IPS-18a (cell line): Measurements from ENCODE around the gene USP47.

Source experiments
- H3K27ac ChIP-seq: one replicate; pipeline ENCODE4 v1.5.1; 2013; ENCODE audit warnings: low read length
- H3K27me3 ChIP-seq: one replicate; pipeline ENCODE4 v1.6.1; 2013; ENCODE audit warnings: mild to moderate bottlenecking, low read length; ENCODE audit not compliant: control insufficient read depth, insufficient read depth
- H3K36me3 ChIP-seq: one replicate; pipeline ENCODE4 v1.6.1; 2013; ENCODE audit warnings: low read depth, low read length; ENCODE audit not compliant: control insufficient read depth
- H3K4me1 ChIP-seq: one replicate; pipeline ENCODE4 v1.6.1; 2013; ENCODE audit warnings: low read depth, low read length; ENCODE audit not compliant: control insufficient read depth
- H3K4me3 ChIP-seq: one replicate; pipeline ENCODE4 v1.5.1; 2013; ENCODE audit warnings: low read length
- H3K9ac ChIP-seq: one replicate; pipeline ENCODE4 v1.6.1; 2013; ENCODE audit warnings: mild to moderate bottlenecking, low read length, moderate library complexity
- H3K9me3 ChIP-seq: one replicate; pipeline ENCODE4 v1.6.1; 2013; ENCODE audit warnings: low read depth, low read length; ENCODE audit not compliant: control insufficient read depth

USP47 gene

DNA sequence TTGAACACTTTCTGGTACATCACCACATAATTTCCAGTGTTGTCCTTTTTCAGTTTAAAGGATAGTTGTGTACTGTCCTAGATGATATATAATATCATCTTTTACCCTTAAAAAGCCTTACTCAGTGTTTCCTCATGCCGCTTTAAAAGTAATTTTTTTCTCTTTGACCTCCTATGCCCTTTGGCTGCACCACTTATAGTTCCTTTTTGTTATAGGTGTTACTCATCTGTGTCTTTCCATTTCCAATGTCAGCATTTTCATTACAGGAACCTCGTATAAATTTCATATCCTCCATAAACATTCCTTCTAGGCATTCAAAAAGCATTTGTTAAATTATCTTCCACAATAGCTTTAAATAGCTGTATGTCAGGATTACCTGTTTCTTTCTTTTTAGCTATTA lies 40.8 kb downstream of the USP47 start:
- H3K27me3 ChIP-seq = no peaks in the 10 kb centered on the region
- H3K4me3 ChIP-seq = no peak overlapping the region
- no peak overlapping the region for H3K27ac ChIP-seq
- H3K4me1 ChIP-seq = no peaks in the 10 kb centered on the region
- H3K9me3 ChIP-seq = no peaks in the 10 kb centered on the region
- no peak overlapping the region for H3K9ac ChIP-seq
- H3K36me3 ChIP-seq = peaks cover 23% of the 10 kb centered on the region

DNA sequence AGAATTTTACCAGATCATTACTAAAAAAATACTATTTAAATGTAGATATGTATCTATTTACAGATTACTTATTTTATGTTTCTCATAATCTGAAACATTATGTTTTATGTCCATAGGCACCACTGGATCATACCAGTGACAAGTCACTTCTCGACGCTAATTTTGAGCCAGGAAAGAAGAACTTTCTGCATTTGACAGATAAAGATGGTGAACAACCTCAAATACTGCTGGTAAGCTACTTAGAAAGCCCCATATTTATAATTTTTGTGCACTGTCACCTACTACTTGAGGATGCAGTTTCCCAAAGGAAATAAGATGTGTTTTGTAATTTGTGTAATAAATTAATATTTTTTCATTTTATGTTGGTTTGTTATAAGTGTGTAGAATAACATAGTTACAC lies 42.6 kb downstream of the USP47 start:
- peaks cover 33% of the 10 kb centered on the region for H3K36me3 ChIP-seq
- H3K4me3 ChIP-seq = no peak overlapping the region
- no peaks in the 10 kb centered on the region for H3K9me3 ChIP-seq
- no peaks in the 10 kb centered on the region for H3K27me3 ChIP-seq
- H3K9ac ChIP-seq = no peak overlapping the region
- H3K4me1 ChIP-seq = no peaks in the 10 kb centered on the region
- no peak overlapping the region for H3K27ac ChIP-seq

DNA sequence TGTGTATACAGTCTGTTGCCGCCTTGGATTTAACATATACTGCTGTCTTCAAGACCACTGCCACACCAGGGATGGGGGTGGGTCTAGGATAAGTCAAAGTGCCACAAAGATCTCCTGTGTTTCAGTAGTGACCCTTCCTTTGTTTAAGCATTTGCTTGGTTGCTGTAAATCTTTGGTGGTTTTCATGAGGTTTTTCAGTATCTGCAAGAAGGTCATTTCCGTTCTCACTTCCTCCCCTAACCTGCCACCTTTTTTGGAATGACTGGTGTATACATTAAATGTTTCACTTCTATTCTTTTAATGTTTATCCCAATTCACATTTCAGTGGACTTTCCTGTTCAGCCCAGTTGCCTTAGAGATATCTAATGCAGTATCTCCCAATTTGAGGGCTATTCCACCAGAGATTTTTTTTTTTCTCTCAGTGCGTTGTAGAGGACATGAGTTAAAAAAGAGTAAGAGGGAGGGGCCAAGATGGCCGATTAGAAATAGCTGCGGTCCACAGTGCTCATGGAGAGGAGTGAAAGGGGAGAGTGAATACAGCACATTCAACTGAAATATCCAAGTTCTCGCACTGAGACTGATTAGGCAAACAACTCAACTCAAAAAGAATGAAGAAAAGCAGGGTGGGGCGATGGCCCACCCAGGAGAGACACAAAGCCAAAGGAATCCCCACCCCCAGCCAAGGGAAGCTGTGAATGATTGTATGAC lies 43.2 kb downstream of the USP47 start:
- no peak overlapping the region for H3K9ac ChIP-seq
- no peaks in the 10 kb centered on the region for H3K4me1 ChIP-seq
- H3K27ac ChIP-seq = no peak overlapping the region
- no peak overlapping the region for H3K4me3 ChIP-seq
- no peaks in the 10 kb centered on the region for H3K9me3 ChIP-seq
- H3K27me3 ChIP-seq = no peaks in the 10 kb centered on the region
- H3K36me3 ChIP-seq = peaks cover 33% of the 10 kb centered on the region

DNA sequence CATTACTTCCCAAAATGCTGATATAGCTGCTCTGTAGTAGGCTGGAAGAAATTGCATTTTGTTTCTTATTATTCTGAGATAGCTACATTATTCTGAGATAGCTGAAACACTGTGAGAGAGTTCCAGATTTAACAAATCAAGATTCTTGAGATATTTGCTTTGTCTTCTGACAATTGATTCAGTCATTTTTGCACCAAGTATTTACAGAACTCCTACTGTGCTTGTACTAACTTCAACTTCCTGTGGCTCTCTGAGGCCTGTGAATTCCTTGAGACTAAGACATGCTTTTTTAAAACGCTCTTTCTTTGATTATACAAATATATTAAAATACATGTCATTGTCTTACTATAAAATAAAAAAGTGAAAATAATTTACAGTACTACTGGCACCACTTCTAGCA lies 52.7 kb downstream of the USP47 start:
- H3K9me3 ChIP-seq = no peaks in the 10 kb centered on the region
- H3K27ac ChIP-seq = no peak overlapping the region
- H3K9ac ChIP-seq = no peak overlapping the region
- H3K4me1 ChIP-seq = no peaks in the 10 kb centered on the region
- H3K27me3 ChIP-seq = no peaks in the 10 kb centered on the region
- no peak overlapping the region for H3K4me3 ChIP-seq
- H3K36me3 ChIP-seq = peaks cover 8% of the 10 kb centered on the region

DNA sequence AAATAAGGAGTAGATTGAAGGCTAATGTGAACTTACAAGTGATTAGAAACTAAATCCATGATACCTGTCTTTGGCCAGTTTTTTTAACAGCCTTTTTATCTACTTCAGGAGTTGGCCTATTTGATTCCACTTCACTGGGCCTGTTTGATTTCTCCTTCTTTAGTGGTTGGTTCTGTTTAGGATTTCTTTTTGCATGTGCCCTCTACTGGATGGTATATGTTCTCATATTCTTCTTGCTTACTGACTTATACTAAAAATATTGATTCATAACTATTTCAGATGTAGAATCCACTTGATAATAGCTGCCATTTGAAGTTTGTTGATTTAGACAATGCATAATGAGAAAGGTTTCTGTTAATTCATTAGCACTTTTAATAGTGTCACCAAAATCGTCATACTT lies 53.9 kb downstream of the USP47 start:
- Histone ChIP-seq H3K9me3 (no peaks in the 10 kb centered on the region), H3K36me3 (peaks cover 3% of the 10 kb centered on the region), H3K27me3 (no peaks in the 10 kb centered on the region), H3K4me3 (no peak overlapping the region), H3K9ac (no peak overlapping the region), H3K4me1 (no peaks in the 10 kb centered on the region), H3K27ac (no peak overlapping the region)

DNA sequence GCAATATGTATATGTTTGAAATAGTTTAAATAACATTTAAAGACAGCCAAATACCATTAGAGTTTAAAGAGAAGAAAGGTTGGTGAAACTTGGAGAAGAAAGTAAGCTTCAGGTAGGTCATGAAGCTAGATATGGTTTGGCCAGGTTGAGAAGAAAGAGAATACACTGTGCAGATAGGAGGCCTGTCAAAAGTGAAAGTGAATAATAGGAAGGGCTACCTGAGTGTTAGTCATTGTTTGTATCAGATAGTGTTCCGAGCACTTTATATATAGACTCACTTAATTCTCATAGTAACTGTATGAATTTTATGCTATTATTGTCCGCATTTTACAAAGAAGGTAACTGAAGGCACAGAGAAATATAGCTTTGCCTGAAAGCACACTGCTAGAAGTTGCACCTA lies 56.9 kb downstream of the USP47 start:
- H3K4me1 ChIP-seq = no peaks in the 10 kb centered on the region
- H3K36me3 ChIP-seq = peaks cover 10% of the 10 kb centered on the region

DNA sequence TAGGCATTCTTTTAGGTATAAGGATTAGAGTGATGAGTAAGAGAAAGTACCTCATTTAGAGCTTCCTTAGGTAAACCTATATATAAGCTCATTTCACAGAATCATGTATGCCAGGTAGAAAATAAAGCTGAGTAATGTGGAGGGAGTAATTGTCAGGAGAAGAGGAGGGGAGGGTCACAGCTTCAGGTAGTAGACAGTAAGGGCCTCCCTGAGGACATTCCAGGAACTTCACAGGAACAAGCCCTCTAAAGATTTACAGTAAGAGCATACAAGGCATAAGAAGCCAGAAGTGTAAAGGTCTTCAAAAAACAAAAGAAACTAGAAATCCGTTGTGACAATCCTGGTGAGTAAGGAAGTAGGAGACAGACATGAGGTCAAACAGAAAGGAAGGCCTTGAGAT lies 57.6 kb downstream of the USP47 start:
- no peaks in the 10 kb centered on the region for H3K4me1 ChIP-seq
- no peak overlapping the region for H3K4me3 ChIP-seq
- no peak overlapping the region for H3K9ac ChIP-seq
- no peaks in the 10 kb centered on the region for H3K27me3 ChIP-seq
- no peak overlapping the region for H3K27ac ChIP-seq
- H3K36me3 ChIP-seq = peaks cover 10% of the 10 kb centered on the region
- no peaks in the 10 kb centered on the region for H3K9me3 ChIP-seq

More for the DNA sequence above, 56.9 kb downstream of the USP47 start:
- no peak overlapping the region for H3K9ac ChIP-seq
- no peak overlapping the region for H3K27ac ChIP-seq
- H3K4me3 ChIP-seq = no peak overlapping the region
- H3K27me3 ChIP-seq = no peaks in the 10 kb centered on the region
- H3K9me3 ChIP-seq = no peaks in the 10 kb centered on the region

DNA sequence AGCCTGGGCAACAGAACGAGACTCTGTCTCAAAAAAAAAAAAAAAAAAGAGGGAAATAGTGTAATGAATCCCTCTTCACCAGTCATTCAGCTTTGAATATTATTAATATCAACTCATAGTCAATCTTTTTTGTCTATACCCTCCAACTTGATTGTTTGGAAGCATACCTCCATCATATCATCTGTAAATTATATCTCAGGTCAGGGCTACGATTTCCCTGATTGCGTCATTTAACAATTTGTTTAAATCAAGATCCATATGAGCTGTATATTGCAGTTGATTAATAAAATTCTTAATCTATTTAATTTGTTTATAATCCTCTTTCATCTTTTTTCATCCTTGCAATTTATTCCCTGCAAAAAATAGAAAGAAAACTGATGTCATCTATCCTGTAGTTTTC lies 60.2 kb downstream of the USP47 start:
- Histone ChIP-seq H3K27ac (no peak overlapping the region), H3K9ac (no peak overlapping the region), H3K36me3 (peaks cover 13% of the 10 kb centered on the region), H3K27me3 (no peaks in the 10 kb centered on the region), H3K4me1 (no peaks in the 10 kb centered on the region), H3K4me3 (no peak overlapping the region), H3K9me3 (no peaks in the 10 kb centered on the region)

DNA sequence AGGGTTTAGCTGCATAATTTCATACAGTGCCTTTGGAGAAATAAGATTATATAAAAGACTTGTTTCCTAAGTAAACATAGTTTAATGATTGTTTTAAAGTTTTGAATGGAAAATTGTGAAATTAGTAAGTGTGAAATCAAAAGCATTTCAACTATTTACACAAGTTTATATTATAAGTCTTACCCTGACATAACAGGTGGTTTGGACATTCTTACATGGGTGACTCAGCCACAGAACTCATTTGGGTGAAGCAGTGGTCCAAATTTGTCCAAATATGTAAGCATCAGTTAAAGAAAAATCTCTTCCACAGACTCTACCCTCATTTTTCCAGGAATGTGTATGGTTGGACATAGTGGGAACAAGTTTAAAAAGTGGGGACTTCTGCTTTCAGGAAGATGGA lies 68.0 kb downstream of the USP47 start:
- no peaks in the 10 kb centered on the region for H3K4me1 ChIP-seq
- H3K36me3 ChIP-seq = peaks cover 14% of the 10 kb centered on the region
- no peaks in the 10 kb centered on the region for H3K27me3 ChIP-seq
- H3K9me3 ChIP-seq = no peaks in the 10 kb centered on the region
- no peak overlapping the region for H3K9ac ChIP-seq
- H3K27ac ChIP-seq = no peak overlapping the region
- no peak overlapping the region for H3K4me3 ChIP-seq

DNA sequence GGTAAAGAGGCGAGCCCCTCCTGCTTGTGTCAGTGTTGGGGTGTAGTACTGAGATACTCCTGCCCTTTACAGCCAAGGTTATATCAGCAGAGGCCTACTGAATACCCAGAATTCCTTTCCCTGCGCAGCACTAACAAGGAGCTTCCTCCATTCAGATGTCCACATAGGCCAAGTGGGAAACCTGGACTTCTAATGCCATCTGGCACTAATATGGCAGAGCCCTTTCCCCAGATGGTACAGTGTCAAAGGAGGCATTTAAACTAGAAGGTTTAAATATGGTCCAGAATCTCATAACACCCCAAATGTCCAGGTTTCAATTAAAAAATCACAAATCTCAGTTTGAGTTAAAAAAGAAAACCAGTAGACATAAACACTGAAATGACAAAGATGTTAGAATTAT lies 68.8 kb downstream of the USP47 start:
- no peak overlapping the region for H3K9ac ChIP-seq
- no peak overlapping the region for H3K27ac ChIP-seq
- H3K36me3 ChIP-seq = peaks cover 10% of the 10 kb centered on the region
- no peak overlapping the region for H3K4me3 ChIP-seq
- H3K4me1 ChIP-seq = no peaks in the 10 kb centered on the region
- no peaks in the 10 kb centered on the region for H3K9me3 ChIP-seq
- no peaks in the 10 kb centered on the region for H3K27me3 ChIP-seq

DNA sequence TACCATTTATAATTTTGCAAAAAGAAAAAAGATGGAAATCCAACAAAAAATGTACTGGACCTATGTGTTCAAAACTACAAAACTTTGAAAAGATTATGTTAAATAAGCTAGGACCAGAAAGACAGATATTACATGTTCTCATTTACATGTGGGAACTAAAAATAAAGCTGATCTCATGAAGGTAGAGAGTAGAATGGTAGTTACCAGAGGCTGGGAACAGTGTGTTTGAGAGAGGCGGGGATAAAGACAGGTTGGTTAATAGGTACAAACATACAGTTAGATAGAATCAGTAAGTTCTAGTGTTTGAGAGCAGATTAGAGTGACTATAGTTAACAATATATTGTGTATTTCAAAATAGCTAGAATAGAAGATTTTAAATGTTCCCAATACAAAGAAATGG lies 71.6 kb downstream of the USP47 start:
- H3K27ac ChIP-seq = no peak overlapping the region
- H3K9me3 ChIP-seq = no peaks in the 10 kb centered on the region
- H3K36me3 ChIP-seq = peaks cover 6% of the 10 kb centered on the region
- H3K4me1 ChIP-seq = no peaks in the 10 kb centered on the region
- H3K27me3 ChIP-seq = no peaks in the 10 kb centered on the region
- H3K4me3 ChIP-seq = no peak overlapping the region
- no peak overlapping the region for H3K9ac ChIP-seq

DNA sequence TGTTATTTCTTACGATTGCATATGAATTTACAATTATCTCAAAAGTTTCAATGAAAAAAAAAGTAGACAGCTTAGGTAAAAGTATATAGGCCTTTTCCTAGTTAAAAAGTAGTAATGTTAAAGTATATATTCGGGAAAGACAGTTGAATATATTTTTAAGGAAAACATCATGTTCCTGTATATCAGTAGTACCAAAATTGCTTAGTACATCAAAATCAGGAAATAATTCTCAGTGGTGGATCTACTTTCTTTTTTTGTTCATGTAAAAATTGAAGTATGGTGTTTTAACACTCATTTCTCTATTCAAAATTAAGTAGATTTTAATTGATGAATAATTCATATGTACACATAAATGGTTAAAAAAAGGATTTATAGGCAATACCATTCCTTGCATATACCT lies 73.9 kb downstream of the USP47 start:
- Histone ChIP-seq H3K9me3 (no peaks in the 10 kb centered on the region), H3K4me1 (no peaks in the 10 kb centered on the region), H3K27ac (no peak overlapping the region), H3K4me3 (no peak overlapping the region), H3K36me3 (peaks cover 6% of the 10 kb centered on the region), H3K9ac (no peak overlapping the region), H3K27me3 (no peaks in the 10 kb centered on the region)
